Kidney glomerular epithelial cell (primary cell): ENCODE data around the gene CHST11.
"Not testable (repeated sequence)": the region's sequence is repeated elsewhere in the genome, so short reads cannot be mapped to it uniquely, and the experiment has no call there.

Source experiments
- DNase-seq: peaks from one replicate; lab custom pipeline; 2025; lab: John Stamatoyannopoulos, UW

The CHST11 gene

DNA sequence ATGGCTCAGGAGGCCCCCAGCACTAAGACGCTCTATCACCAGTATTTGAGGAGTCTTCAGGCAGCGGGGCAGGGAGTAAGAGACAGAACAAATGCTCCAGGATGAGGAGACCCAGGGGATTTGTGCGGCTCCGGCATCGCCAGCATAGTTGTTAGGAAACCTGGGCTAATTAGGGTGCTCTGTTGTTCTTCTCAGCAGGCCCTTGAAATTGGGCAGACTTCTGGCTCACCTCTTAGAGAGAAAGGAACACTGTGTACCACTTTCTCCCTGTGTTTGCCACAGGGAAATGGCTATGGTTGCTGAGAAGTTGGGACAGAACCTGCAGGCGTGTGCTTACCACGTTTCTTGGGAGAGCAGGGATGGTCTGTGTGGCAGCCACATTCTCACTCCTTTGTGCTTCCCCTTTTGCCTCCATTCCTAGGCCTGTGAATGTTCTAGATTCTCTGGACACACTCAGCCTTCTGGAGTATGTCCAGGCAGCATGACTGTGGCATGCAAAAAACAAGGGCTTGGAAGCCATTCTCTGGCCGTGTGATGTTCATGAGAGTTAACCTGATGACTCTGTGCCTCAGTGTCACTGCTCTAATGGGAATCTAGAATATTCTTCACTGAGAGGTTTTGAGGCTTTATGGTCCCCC lies 109.0 kb downstream of the CHST11 start:
- no peak for DNase-seq

DNA sequence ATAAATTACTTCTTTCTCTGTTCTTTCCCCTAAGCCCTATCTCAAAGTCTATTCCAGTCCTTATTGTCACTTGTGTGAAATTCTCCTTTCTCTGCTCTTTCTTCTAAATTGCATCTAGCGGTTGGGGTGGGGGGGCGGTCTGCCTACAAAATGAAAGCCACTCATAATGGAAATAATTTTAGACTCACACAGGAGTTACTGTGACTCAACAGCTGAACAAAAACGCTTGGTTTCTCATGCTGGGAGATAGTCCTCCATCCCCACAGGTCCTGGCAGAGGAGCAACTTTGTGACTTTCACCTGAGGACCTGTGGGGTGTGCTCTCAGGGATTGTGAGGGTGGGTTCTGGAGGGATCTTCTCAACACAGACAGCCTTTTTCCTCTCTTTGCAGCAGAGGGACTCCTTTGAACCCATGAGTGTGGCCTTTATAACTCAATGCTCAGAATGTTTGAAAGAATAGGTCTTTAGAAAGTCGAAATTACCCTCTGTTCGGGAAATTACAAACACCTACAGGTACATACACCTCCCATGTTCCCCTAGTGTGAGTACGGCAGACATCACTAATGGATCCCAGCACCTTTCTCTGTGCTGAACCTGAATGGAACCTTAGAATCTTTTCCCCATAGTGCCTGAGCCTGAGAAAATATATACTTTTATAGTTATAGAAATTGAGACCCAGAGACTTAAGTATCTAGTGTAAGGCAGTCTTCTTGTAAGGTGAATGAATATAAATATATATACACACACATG lies 109.7 kb downstream of the CHST11 start:
- DNase-seq, result no peak

DNA sequence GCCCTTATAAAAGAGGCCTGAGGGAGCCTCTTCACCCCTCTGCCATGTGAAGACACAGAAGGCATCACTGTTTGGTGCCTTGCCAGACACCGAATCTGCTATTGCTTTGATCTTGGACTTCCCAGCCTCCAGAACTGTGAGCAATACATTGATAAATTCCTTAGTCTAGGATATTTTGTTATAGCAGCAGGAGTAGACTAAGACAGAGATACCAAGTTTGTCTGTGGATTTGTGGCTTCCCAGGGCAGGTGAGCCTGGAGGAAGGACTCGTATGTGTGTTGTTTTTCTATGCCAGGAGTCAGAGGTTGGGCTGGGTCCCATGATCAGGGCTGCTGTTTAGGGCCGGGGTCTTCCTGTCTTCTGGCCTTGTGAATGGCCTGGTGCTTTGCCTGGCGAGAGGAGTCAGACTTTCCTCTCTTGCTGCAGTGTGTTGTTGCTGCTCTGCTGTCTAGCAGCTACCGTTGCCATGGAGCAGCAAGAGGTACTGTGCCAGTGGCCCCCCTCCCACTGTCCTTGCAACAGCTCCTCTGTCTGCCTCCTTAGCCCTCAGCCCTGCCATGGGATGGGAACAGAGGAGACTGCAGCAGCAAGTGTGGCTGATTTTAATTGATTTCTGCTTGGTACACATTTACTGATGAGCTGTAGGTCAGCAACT lies 111.2 kb downstream of the CHST11 start:
- DNase-seq, result no peak

DNA sequence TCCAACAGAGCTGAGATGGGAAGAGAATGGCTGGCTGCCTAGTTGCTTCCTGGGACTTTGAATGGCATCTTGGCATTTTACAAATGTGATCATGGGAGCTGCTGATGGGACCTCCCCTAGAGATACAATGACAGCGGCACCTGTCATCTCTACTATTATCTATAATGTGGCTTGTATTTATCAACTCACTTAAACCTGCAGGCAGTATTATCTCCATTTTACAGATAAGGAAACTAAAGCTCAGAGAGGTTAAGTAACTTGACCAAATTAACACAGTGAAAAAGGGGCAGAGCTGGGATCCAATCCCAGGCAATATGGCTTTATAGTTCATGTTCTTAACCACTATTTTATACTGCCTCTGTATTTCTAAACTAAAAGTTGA lies 111.7 kb downstream of the CHST11 start:
- DNase-seq, result no peak

DNA sequence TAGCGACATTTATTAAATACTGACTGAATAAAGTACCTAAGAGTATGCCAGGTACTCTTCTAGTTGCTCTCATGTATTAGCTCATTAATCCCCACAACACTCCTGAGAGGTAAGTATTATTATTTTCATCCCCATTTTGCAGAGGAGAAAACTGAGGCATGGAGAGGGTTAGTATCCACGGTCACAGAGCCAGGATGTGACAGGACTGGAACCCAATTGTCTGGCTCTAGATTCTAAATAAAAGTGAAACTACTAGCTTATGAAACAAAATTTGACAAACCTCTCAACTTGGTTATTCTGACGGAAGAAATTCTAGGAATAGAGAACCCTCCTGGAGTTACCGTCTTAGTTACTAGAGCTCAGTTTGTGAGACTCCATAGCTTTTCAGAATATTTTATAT lies 112.2 kb downstream of the CHST11 start:
- DNase-seq, result no peak

DNA sequence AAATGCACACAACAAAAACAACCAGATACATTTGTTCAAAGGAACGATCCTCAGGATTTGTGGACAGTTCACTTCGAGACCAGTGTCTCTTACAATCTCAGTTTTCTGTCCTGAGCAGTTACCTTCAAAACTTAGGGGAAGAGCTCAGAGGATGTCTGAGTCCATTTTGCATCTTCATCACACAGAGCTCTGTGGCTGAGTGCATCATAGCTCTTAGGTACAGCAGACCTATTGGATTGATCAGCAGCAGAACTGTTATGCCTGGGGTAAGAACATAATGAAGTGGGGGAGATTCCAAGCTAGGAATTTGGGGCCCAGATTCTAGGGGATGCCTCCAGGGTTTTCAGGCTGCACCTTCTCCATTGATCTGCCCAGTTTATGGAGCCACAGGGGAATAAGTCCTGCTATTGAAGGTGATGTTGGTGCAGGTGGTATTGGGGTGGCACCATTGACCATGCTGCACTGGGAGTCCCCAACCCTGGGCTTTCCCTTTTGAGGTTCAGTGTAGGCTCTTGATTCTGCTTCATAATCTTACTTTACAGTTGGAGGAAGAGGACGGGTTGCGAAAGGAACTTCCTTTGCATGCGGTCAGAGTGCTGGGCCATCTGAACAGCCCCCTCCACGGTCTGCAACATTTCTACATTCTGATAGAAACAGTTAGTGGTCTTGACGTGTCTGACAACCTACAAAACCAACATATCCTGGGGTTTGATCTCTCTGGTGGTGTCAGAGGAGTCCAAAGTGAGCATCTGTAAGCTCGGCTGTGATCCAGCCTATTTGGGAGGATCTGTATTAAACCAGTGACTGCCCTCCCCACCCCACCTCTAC lies 112.8 kb downstream of the CHST11 start:
- DNase-seq, result no peak

DNA sequence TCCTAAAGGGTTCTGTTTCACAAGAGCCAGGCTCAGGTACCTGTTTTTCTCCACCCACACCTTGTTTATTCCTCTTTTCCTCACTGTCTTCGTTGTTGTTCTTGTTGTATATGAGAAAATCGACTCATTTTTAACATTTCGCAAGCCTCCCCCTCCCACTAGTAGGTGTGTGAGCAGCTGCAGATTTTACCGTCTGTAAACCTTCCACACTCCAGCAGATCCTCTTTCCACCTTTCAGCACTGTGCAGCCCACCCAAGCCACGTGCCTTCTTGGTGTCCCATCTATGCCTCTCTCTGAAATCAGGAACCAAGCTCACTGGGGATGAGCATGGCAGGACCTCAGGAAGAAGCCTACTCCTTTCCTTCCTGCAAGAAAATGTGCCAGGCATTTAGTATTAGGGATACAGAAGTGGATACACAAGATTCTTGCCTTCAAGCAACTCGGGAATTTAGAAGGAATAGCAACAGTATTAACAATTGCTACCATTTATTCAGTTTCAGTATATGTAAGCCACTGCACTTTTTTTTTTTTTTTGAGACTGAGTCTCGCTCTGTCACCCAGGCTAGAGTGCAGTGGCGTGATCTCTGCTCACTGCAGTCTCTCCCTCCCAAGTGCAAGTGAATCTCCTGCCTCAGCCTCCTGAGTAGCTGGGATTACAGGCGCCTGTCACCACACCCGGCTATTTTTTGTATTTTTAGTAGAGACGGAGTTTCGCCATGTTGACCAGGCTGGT lies 113.6 kb downstream of the CHST11 start:
- no peak for DNase-seq

DNA sequence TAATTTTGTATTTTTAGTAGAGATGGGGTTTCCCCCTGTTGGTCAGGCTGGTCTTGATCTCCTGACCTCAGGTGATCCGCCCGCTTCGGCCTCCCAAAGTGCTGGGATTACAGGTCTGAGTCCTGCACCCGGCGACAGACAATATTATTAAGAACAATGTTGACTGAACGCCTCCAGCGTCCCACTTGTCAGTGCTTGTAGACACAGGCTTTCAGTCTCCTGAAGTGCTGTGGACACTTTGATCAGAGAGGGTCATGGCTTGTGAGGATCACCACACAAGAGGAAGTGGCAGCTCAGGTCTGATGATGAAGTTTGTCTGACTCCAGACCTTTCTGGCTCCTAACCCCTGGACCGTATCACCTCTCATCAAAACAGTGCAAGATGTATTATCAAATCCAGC lies 114.6 kb downstream of the CHST11 start:
- no peak for DNase-seq

DNA sequence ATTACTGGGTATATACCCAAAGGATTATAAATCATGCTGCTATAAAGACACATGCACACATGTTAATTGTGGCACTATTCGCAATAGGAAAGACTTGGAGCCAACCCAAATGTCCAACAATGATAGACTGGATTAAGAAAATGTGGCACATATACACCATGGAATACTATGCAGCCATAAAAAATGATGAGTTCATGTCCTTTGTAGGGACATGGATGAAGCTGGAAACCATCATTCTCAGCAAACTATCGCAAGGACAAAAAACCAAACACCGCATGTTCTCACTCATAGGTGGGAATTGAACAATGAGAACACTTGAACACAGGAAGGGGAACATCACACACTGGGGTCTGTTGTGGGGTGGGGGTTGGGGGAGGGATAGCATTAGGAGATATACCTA lies 117.6 kb downstream of the CHST11 start:
- DNase-seq, result not testable (repeated sequence)

DNA sequence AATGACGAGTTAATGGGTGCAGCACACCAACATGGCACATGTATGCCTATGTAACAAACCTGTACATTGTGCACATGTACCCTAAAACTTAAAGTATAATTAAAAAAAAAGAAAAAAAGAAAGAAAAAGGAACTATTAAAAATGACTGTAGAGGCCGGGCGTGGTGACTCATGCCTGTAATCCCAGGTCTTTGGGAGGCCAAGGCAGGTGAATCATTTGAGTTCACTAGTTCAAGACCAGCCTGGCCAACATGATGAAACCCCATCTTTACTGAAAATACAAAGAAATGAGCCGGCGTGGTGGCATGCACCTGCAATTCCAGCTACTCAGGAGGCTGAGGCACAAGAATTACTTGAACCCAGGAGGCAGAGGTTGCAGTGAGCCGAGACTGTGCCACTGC lies 118.0 kb downstream of the CHST11 start:
- not testable (repeated sequence) for DNase-seq

DNA sequence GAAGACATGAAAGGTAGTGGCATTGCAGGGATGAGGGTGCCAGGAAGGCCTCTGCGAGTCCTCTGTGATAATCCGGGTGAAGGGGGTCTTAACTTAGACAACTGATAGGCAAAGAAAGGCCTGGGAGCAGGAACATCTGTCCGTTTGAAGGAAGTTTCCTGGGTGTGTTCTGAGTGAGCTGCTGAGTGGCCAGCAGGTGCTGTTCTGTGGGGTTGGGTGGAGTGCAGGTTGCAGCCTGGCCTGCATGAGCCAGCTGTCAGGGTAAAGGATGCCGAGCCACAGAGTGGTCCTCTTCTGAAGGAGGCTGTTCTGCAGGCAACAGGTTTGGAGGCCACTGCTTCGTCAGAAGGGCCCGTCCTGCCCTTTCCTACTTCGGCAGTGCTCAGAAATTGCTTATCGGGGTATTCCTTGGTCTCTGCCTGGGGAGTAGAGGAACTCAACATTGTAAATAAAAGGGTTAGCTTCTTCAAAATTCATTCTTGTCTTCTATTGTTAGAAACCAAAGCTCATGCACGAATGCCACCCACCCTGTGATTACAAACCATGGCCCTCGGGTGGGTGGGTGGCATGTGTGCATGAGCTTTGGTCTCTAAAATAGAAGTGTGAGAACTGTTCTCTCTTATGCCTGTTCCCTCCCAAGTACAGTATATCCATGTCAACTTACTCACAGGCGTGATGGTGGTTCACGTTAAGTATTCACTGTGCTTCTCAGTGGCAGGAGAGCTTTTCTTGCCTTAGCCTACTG lies 118.9 kb downstream of the CHST11 start:
- DNase-seq, result no peak

DNA sequence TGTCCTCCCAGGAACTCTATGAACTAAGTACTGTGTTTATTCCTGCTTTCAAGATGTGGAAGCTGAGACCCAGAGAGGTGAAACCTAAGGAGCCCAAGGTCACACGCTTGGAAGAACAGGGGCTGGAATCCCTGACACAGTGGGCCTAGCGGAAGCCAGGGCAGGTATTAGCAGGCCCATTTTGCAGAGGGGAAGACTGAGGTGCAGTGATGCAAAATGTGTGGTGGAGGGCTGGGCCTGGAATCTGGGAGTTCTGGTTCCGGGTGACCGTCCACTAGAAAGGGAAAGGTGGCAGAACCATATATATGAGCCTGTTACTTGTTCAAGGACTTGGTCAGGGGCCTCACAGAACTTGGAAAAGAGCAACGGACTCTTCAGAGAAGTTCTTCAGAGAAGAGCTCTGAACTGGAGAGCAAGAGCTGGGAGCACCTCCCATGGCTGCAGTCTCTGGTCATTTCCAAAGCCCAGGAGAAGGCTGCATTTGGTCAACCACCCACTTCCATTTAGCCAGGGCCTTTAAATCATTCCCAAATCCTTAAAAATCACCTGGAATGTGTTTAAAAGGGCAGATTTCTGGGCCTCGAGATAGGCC lies 119.5 kb downstream of the CHST11 start:
- DNase-seq, result no peak

DNA sequence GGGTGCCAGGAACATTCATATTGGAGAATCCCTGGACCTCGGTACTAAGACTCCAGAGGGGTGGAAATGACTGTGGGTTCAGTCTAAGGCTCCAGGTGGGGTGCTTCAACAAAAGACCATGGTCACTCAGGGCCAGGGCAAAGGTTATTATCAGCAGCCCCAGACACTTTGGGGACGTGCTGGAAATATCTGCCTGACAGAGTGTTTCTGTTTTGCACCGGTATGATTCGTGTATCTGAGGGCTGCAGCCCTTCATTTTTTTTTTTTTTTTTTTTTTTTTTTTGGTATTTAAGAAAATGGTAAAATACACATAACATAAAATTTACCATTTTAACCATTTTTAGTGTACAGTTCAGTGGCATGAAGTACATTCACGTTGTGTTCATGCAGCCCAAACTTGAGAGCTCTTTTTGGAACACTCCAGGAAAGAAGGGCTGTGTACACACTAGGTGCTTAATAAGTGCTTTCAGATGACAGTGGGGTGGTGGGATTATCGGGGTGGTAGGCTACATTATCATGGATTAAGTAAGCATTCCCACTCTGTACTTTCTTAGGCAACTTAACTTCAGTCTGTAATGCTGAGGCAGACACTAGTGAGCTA lies 120.3 kb downstream of the CHST11 start:
- no peak for DNase-seq

DNA sequence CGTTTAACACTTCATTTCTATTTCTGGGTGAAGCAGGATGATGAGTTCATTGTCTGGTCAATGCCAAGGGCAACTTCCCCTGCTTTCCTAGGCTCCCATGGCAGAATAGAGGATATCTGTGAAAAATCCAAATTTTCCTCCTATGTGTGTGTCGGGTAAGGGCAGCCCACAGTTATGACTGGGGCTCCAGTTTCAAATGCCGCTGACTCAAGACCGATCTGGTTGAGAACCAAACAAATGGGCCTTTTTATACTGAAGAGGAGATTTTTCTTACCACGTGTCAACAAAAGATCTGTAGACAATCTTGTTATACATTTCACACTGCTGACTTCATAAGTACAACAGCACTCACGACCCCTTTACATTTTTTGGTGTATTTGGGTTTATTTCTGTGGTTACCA lies 120.8 kb downstream of the CHST11 start:
- DNase-seq, result no peak

DNA sequence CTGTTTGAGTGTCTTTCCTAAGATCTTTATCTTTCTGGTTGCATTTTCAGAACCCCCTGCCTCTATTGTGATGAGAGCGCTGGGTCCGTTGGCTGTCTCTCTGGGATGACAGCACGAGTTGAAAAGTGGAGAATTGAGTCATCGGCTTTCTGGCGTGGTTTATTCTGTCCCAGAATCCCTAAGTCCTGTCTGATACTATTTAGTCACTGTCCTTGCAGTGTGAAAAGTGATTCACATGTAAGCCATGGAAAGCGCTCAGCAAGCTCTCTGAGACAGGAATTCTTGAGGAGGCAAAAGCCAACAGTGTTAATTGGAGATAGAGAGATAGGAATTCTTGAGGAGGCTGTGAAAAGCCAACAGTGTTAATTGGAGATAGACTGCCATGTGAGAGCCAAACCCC lies 121.7 kb downstream of the CHST11 start:
- DNase-seq, result peak; percentile 30

DNA sequence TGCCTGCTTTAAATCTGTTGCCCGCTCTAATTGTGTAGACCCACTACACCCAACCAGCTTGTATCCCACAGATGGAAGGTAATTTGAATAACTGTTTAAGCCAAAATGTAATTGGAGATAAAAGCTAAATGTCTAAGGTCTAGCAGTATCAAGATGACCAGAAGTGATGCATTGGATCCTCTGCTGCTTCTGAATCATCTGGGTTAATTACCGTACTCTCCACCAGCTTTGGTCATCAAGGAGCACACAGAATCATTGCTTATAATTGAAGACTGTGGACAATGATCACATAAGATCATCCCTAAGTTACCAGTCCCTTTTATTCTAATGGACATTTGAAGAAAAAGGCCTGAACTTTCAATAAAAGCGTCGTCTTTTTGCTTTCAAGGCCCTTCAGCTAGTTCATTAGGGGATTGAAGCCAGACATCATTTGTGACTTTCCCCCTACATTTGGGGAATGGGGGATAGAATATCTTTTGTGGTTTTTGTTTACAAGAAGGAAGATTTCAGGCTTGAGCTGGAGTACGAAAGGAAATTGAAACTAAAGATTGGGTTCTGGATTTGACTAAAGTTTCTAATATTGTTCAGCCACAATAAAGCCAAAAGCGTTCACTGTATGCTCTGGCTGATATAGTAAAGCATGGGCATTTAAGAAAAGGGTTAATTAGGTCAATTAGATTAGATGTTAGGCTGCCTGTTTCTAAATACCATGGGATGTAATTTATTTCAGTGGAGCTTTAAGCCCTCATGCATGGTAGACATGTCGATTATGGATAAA lies 123.2 kb downstream of the CHST11 start:
- no peak for DNase-seq

DNA sequence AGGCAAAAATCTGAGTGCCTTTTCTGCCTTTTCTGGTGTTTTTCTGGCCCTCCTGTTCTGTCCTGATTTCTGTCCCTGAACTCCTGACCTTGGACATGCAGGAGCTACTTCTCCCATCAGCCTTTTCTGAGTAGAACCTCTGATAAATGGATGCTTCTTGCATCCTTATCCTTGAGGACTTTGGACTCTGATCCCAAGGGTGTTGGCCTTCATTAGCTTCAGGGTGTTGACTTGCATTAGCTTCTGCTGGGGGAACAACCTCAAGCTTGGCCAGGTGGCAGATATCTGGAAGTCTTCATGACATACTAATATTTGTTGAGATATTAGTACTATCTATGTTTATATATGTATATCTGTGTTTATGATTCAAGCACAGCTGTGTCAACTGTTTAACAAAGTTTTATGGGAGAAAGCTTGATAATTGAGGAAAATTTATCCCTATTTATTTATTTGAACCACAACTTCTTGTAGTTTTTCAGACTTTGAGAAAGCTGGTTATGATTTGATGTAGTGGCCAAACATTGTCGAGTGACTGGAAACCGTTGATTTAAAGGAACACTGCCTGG lies 124.3 kb downstream of the CHST11 start:
- DNase-seq, result no peak

DNA sequence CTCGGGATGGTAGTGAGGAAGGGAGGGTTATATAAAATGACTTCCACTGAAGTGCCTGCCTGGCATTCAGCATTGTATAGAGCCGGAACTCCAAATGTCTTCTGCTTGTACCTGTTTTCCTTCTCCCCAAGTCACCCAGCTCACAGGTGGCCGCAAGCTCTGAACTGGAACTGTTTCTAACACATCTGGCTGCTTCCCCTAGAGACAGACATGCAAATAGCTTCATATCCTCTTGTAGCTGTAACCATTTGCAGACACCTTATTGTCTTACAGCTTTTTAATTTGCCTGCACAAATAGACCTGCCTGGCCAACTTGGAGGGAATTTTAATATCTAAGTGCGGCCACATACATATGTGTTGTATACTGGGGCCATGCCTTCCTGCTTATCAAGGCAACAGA lies 126.0 kb downstream of the CHST11 start:
- DNase-seq, result peak; percentile 14

DNA sequence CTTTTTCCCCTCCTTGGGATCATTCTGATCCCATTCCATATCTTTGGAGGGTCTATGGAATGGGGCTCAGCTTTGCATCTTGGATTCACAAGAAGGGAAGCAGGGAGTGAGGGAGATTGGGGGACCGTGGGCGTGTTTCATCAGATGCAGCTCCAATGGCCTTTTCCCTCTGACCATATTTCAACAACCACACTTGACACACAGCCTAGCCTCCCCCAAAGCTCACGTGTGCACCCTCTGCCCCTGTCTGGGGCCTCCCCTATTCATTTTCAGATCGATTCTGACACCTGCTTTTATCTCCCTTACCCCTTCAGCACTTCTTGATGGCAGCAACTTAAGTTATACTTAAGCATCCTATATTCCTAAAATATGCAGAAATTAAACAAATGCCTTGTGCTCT lies 126.6 kb downstream of the CHST11 start:
- no peak for DNase-seq
